PC-9 (cell line): Measurements from ENCODE around the gene MPV17.

Experiments used
- CTCF ChIP-seq: fragments of 200-600 bp; sonication (generic); conservative IDR thresholded peaks from 2 replicates; pipeline ENCODE4 v1.6.1; 2017; ENCODE audit warnings: mixed run types, antibody characterized with exemption, mild to moderate bottlenecking, moderate library complexity
- EZH2 ChIP-seq: fragments of 200-600 bp; sonication (generic); IDR thresholded peaks from 2 replicates; pipeline ENCODE4 v1.8.0; 2017; ENCODE audit warnings: antibody characterized with exemption, low read depth

GRCh38 chr2:27320958-27321543, 1.8 kb downstream of the MPV17 start:
- peak; percentile 67 for TF ChIP-seq CTCF
- no peak for TF ChIP-seq EZH2
